Measurements from ENCODE around the gene TNFAIP8.

The TNFAIP8 gene

GRCh38 chr5:119355685-119356611 lies at the start of gene TNFAIP8:
Gene TNFAIP8 (plus strand): TSS chr5:119356019. CDS start chr5:119356091, 72 bp downstream.
- no peak for FAIRE-seq

GRCh38 chr5:119307170-119307569 lies 48.6 kb upstream of the TNFAIP8 start:
- no peak for FAIRE-seq

GRCh38 chr5:119309326-119309725 lies 46.5 kb upstream of the TNFAIP8 start:
- no peak for FAIRE-seq

GRCh38 chr5:119311688-119312087 lies 44.1 kb upstream of the TNFAIP8 start:
- no peak for FAIRE-seq

- FAIRE-seq = no peak
Measured at GRCh38 chr5:119312403-119312802, 43.4 kb upstream of the TNFAIP8 start.

- no peak for FAIRE-seq
Measured at GRCh38 chr5:119313197-119313596, 42.6 kb upstream of the TNFAIP8 start.

GRCh38 chr5:119313658-119314605 lies 41.9 kb upstream of the TNFAIP8 start:
- no peak for FAIRE-seq

GRCh38 chr5:119315516-119315949 lies 40.3 kb upstream of the TNFAIP8 start:
- no peak for FAIRE-seq

- no peak for FAIRE-seq
Measured at GRCh38 chr5:119316086-119316485, 39.7 kb upstream of the TNFAIP8 start.

- no peak for FAIRE-seq
Measured at GRCh38 chr5:119316906-119317305, 38.9 kb upstream of the TNFAIP8 start.

- no peak for FAIRE-seq
Measured at GRCh38 chr5:119318256-119318894, 37.4 kb upstream of the TNFAIP8 start.

GRCh38 chr5:119319401-119319800 lies 36.4 kb upstream of the TNFAIP8 start:
- FAIRE-seq = no peak

GRCh38 chr5:119319890-119320289 lies 35.9 kb upstream of the TNFAIP8 start:
- no peak for FAIRE-seq

GRCh38 chr5:119321569-119322311 lies 34.1 kb upstream of the TNFAIP8 start:
- no peak for FAIRE-seq

- no peak for FAIRE-seq
Measured at GRCh38 chr5:119322312-119322947, 33.4 kb upstream of the TNFAIP8 start.

- FAIRE-seq = no peak
Measured at GRCh38 chr5:119322948-119323537, 32.8 kb upstream of the TNFAIP8 start.

GRCh38 chr5:119323601-119324000 lies 32.2 kb upstream of the TNFAIP8 start:
- no peak for FAIRE-seq

- FAIRE-seq = no peak
Measured at GRCh38 chr5:119324842-119325241, 31.0 kb upstream of the TNFAIP8 start.

- FAIRE-seq = no peak
Measured at GRCh38 chr5:119327018-119327417, 28.8 kb upstream of the TNFAIP8 start.

- FAIRE-seq = no peak
Measured at GRCh38 chr5:119328753-119329602, 26.8 kb upstream of the TNFAIP8 start.

Data from endometrium (tissue), 2 donors.